GM21360 (cell line): Measurements from ENCODE around the gene ELAVL1.
"Not testable (repeated sequence)": the region's sequence is repeated elsewhere in the genome, so short reads cannot be mapped to it uniquely, and the experiment has no call there.

ENCODE experiments used
- ATAC-seq: cut with Tn5 transposase; IDR thresholded peaks from one replicate; pipeline ENCODE4 v1.9.1; 2021; ENCODE audit warnings: mild to moderate bottlenecking, moderate library complexity; ENCODE audit not compliant: unreplicated experiment

The ELAVL1 gene

GRCh38 chr19:8005534-8006256 lies at the start of gene ELAVL1:
Gene ELAVL1 (minus strand): TSS chr19:8005641. CDS start chr19:7991815, 13,826 bp downstream.
- peak; percentile 62 for ATAC-seq

GRCh38 chr19:8054169-8054568 lies 48.7 kb upstream of the ELAVL1 start:
- no peak for ATAC-seq

GRCh38 chr19:8052464-8052859 lies 47.0 kb upstream of the ELAVL1 start, which contains the start of gene CCL25:
Gene CCL25 (plus strand): TSS chr19:8052760. CDS start chr19:8053050, 290 bp downstream.
- no peak for ATAC-seq

GRCh38 chr19:8050274-8051096 lies 45.0 kb upstream of the ELAVL1 start:
- ATAC-seq: peak; percentile 81

- ATAC-seq: no peak
These were observed 41.2 kb upstream of the ELAVL1 start for GRCh38 chr19:8046569-8047165.

- ATAC-seq: no peak
These were observed 40.6 kb upstream of the ELAVL1 start for GRCh38 chr19:8045872-8046568.

- ATAC-seq: no peak
These were observed 38.6 kb upstream of the ELAVL1 start for GRCh38 chr19:8044018-8044417.

- no peak for ATAC-seq
These were observed 37.5 kb upstream of the ELAVL1 start for GRCh38 chr19:8042900-8043299.

- ATAC-seq: no peak
These were observed 36.1 kb upstream of the ELAVL1 start for GRCh38 chr19:8041531-8041931.

GRCh38 chr19:8039231-8039630 lies 33.8 kb upstream of the ELAVL1 start:
- no peak for ATAC-seq

- ATAC-seq: no peak
These were observed 33.4 kb upstream of the ELAVL1 start for GRCh38 chr19:8038815-8039214.

GRCh38 chr19:8036434-8037099 lies 31.1 kb upstream of the ELAVL1 start:
- no peak for ATAC-seq

GRCh38 chr19:8034178-8034525 lies 28.7 kb upstream of the ELAVL1 start:
- no peak for ATAC-seq

GRCh38 chr19:8033287-8034177 lies 28.1 kb upstream of the ELAVL1 start:
- not testable (repeated sequence) for ATAC-seq

- no peak for ATAC-seq
These were observed 25.5 kb upstream of the ELAVL1 start for GRCh38 chr19:8030960-8031359.

GRCh38 chr19:8028951-8029491 lies 23.6 kb upstream of the ELAVL1 start:
- no peak for ATAC-seq

GRCh38 chr19:8025316-8025715 lies 19.9 kb upstream of the ELAVL1 start:
- no peak for ATAC-seq

GRCh38 chr19:8024256-8024655 lies 18.8 kb upstream of the ELAVL1 start:
- ATAC-seq: not testable (repeated sequence)

- ATAC-seq: no peak
These were observed 17.9 kb upstream of the ELAVL1 start for GRCh38 chr19:8023371-8023770.
